Glomerular visceral epithelial cell (primary cell): ENCODE data around the gene OR6C76.
"Not testable (repeated sequence)": the region's sequence is repeated elsewhere in the genome, so short reads cannot be mapped to it uniquely, and the experiment has no call there.

Experiments
- DNase-seq: peaks from one replicate; pipeline ENCODE4 v3.0.0-alpha.2; 2016; ENCODE audit errors: extremely low spot score

Gene OR6C76

DNA sequence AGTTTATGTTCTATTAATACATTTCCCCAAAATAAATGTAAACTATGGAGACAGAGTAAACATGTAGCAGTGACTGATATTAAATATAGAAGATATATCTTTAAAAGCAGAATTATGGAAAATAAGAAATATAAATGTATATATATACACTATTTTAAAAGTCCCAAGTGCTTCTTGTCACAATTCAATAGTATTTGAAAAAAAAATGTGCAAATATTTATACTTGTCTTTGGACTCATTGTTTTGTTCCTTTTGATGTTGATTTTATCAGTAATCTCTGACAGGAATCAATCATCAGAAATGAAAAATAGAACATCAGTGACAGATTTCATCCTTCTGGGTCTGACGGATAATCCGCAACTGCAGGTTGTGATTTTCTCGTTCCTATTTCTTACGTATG, at the start of gene OR6C76:
Gene OR6C76, plus strand, starts transcription at position 301 of the 400 bp plus-strand sequence. Its CDS starts 0 bp downstream, at position 301.
- DNase-seq: no peak

DNA sequence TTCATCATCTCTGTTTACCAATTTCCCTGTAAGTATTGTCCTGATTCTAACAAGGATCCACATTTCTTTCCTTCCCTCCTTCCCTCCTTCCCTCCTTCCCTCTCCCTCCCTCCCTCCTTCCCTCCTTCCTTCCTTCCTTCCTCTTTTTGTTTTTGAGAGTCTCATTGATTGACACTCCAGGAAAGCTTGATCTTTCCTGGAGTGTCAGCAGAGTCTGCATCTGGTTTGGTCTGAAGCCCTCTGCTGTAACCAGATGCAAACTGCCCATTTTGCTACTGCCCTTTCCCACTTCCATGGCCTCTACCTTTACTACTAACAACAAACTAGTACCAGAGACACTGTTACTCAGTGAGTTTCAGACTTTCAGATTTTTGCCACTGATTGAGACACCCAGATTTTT, 40.2 kb upstream of the OR6C76 start:
- no peak for DNase-seq

DNA sequence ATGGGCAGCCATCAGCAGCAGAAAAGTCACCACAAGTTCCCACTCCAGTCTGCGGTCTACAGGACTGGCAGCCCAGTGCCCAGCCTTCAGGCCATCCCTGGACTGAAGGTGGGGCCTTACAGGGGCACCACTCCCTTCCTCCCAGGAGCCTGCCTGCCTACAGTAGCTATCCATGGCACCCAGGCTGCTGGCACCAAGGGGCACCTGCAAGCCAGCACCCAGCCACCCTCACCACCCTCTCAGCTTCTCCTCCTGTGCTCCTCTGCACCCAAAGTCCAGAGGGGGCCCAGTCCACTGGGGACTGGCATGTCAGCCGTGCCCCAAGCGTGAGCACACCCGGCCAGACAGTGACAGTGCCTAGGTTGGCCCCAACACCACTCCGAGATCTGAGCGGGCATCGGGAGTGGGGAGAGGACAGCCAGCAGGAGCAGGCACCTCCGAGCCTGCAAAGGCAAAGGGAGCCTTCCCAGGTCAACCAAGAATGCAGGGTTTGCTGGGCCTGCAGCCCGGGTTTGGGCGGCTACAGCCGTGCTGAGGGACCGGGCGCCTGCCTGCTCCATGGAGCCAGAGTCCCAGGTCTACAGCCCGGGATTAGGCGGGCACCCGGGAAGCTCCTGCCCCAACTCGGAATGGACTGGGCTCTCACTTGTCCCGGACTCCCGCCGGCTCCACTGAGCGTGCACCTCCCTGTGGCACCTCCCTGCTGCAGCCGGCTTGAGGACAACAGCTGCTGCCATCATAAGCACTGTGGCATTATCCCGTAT, 33.8 kb upstream of the OR6C76 start:
- no peak for DNase-seq

DNA sequence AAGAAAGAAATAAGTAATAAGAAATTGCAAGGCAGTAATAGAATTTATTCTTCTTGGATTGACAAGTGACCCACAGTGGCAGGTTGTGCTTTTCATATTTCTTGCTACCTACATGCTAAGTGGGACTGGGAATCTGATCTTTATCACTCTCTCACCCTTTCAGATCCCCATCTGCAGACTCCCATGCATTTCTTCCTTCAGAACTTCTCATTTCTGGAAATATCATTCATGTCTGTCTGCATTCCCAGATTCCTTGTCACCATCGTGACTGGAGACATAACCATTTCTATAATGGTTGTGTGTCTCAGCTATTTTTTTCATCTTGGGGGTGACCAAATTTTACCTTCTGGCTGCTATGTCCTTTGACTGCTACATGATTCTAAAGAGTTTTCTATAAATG, 29.7 kb upstream of the OR6C76 start:
- DNase-seq: no peak

DNA sequence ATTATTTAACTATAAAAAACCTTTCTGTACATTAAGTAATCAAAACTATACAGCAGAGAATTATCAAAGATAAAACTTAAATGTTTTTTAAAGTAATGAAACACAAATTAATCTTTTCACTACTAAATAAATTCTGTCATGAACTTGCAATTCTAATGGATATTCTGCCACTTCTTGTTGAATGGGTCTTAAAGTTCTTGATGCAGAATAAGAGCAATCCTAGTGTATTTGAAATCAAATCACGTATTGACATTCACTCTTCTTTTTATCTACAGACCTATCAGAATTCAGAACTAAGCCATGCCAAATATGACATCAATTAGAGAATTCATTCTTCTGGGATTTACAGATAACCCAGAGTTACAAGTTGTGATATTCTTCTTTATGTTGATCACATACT, 25.8 kb upstream of the OR6C76 start, which contains the start of gene OR6C65:
Gene OR6C65, plus strand, starts transcription at position 301 of the 400 bp plus-strand sequence. Its CDS starts 0 bp downstream, at position 301.
- no peak for DNase-seq

DNA sequence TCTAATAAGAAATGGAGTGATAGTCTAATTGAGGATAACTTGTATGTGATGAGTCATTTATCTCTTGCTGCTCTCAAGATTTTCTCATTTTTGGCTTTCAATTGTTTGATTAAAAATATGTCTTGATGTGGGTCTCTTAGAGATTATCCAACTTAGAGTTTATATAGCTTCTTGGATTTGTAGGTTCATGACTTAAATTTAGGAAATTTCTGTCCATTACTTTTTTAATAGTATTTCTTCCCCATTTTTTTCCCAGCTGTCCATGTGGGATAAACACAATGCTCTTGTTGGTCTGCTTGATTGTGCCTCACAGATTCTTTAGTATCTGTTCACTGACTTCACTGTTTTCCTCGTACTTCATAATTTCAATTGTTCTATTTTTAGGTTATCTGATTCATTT, 18.2 kb upstream of the OR6C76 start:
- no peak for DNase-seq

DNA sequence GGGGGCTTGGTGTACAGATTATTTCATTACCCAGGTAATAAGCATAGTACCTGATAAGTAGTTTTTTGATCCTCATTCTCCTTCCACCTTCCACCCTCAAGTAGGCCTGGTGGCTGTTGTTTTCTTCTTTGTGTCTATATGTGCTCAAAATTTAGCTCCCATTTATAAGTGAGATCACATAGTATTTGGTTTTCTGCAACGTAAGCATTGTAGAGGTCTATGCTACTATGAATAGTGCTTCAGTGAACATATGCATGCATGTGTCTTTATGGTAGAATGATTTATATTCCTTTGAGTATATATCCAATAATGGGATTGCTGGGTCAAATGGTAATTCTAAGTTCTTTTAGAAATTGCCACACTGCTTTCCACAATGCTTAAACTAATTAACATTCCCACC, 16.9 kb upstream of the OR6C76 start:
- DNase-seq: not testable (repeated sequence)

DNA sequence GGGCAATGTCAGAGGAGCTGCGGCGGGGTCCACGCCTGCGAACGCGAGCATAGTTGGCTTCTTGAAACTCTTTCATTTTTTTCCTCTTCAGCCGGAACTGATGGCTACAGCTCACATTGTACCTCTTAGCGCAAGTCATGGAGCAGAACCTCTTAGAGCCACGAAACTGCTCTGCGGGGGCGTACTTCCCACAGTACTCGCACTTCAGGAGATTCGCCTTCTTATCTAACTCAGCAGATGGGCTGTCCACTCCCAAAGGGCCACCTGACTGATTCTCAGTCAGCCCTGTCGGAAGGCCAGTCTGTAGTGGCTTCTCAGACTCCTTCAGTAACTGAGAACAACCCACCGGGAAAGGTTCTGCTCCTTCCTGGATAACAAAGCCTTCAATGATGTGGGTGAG, 13.9 kb upstream of the OR6C76 start:
- not testable (repeated sequence) for DNase-seq

DNA sequence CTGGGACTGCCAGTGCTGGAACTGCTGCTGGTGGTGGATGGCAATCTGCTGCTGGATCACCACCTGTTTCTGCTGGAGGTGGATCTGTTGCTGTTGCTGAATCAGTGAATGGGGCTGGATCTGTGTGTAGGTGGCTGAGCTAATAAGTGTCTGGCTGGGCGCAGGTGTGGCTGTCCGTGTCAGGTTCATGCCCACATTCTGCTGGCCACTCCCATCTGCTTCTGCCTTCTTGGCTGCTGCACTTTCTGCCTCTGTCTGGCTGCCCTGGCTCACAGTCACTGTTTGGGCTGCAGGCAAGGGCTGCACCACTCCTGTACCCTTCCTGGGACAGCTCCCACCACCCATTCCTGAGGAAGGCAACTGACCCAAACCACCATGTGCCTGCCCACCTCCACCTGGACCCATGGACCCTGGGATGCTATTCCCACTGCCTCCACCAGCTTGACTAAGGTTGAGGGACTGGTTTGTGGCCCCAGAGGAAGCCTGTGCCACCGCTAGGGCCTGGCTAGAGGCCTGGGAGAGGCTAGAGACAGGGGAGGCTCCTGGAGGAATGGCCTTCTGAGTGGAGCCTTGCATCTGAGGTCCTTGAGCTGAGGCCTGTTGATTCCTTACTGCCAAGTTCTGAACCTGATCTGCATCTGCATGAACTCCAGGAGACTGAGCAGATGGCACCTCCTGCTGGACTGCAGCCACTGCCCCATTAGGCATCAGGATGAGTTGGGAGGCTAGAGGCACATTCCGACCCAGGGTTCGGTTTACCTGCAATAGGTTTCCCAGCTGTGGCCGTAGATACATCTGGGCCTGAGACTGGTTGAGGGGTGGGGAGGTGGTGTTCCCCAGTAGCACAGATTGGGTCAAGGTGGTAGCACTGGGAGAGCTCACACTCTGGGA, 12.3 kb upstream of the OR6C76 start:
- DNase-seq: not testable (repeated sequence)

DNA sequence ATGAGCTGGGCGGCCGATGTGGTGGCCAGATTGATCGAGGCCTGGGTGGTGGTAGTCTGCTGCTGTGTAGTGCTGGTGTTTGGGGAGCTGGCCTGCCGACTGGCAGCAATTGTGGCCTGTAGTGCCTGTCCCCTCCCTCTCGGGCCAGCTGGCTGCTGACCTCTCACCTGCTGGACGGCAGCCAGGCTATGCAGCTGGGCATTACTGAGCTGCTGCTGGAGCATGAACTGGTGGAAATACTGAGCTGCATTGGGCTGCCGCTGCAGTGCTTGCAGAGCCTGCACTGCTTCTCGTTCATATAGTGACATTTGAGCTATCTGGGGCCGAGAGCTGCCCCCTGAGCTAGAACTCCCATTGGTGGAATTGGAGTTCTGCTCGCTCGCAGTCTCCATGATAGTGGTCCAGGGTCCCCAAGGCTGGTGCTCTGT, 11.6 kb upstream of the OR6C76 start:
- not testable (repeated sequence) for DNase-seq

DNA sequence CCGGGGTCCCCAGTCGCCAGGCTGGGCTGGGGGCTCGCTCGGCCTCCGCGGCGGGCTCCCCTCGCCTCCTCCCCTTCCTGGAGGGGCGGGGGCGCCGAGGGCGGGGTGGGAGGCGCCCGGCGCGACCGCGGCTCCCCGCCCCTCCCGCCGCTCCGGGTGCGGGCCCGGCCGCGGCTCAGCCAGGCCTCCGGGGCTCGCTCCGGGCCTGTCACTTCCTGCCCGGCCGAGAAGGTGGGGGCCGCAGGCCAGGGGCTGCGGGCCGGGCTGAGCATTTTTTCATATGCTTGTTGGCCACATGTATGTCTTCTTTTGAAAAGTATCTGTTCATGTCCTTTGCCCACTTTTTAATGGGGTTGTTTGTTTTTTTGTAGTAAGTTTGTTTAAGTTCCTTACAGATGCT, 11.2 kb upstream of the OR6C76 start:
- DNase-seq: not testable (repeated sequence)

DNA sequence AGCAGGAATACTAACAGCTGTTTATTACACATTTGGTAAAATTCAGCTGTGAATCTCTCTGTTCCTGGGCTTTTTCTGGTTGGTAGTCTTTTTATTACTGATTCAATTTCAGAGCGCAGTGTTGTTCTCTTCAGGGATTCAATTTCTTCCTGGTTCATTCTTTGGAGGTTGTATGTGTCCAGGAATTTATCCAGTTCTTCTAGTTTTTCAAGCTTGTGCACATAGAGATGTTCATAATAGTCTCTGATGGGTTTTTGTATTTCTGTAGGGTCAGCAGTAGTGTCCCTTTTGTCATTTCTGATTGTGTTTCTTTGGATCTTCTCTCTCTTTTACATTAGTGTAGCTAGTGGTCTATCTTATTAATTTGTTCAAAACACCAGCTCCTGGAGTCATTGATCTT, 9.1 kb upstream of the OR6C76 start:
- no peak for DNase-seq

DNA sequence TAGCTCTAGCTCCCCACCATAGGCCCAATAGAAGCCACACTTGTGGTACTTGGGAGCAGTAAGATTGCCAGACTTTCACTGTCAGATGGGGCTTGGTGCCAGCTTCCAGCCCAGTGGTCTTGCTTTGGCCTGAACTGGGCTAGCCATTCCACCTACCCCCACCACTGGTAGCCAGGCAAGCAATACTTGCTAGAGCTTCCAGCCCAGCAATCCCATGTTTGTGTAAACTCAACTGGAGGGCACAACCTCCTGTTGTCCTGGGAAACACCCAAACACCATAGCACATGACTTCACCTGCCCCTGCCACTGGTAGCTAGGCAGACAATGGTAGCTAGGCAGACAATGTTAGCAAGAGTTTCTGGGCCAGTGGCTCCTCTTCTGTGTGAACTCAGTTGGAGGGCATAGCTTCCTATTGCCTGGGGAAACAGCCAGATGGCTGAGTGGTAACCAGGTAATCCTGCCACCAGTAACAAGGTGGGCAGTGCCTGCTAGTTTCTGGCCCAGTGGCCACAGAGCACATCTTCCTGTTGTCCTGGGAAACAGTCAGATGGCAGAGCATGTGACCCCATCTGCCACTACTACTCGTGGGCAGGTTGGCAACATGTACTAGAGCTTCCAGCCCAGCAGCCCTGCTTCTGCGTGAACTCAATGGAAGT, 5.6 kb upstream of the OR6C76 start:
- DNase-seq: no peak

DNA sequence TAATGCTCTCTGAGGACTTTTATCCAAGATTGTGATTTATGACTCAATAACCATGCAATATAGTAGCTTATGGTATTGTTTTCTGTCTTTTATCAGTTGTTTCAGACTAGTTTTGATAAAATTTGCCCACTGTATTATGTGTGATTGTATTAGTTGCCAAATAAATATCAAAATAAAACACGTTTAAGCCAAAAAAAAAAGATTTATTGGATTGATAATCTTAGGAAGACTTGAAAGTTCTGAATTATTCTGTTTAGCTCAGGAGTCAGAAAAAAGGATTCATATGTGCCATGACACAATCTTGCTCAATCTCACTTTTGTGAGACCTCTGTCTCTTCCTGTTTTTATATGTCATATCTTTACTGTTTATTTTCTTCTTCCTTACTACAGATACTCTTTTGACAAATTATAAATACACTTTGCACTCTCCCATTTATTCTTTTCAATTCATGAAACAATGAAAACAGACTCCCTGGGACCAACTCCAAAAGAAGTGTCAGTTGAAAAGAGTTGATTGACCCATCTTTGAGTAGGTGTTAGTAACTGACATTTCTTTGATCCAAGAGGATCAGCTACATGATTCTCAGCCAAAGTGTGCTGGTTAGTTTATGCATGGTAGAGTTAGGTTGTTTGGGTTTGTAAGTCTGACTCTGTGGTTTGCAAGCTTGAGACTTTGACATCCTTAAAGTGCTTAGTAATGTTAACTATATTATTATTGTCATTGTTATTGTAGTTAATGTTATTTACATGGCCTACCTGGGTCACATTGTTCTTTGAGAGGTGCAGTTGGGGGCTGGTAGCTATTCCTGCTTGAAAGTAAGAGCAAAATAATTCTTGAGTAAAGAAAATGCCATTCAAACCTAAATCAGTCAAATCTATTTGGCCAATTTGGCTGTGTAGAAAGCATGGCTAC, 2.5 kb downstream of the OR6C76 start:
- DNase-seq: no peak

DNA sequence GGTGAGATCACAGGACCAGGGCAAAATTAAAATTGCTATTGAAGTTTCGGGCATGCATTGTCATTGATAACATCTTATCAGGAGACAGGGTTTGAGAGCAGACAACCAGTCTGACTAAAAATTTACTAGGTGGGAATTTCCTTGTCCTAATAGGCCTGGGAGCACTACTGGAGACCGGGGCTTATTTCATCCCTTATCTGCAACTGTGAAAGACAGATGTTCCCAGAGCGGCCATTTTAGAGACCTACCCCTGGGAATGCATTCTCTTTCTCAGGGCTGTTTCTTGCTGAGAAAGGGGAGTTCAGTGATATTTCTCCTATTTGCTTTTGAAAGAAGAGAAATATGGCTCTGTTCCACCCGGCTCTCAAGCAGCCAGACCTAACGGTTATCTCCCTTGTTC, 15.2 kb downstream of the OR6C76 start:
- not testable (repeated sequence) for DNase-seq

DNA sequence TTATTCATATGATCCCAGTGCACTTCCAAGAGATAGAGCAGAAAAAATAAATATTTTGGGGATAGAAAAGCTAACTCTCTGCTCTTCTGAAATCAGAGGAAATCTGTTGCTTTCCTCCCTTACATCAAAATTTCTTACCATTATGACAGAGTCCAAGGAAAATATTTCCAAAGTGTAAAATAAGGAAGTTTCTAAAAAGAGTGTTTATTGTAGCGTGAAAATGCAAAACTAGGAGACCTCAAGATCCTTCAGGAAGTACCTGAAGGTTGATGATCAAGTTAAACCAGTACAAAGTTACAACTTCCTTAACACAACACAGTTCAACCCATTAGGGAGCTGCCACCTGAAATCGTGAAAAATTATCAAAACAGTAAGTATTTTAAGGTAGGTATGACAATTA, 17.7 kb downstream of the OR6C76 start, which contains the start of gene OR6C2:
Gene OR6C2, plus strand, starts transcription at position 301 of the 400 bp plus-strand sequence. CDS start 8,138 bp downstream, outside the sequence.
- no peak for DNase-seq

DNA sequence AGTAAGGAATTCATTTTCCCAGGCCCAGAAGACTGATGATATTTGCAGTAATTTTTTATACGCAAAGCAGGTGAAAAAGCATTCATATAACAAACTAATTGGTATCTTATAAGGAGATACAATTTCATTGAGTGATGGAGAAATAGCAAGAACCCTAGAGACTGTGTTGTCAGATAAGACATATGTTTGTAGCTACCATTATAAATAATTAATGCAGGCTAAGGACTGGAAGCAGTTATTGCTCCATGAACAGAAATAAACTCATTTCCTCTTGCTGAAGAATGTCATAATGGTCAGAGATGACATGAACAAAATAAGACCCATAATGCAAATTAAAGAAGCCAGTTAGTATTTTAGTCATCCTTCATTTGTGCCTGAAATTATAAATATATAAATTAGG, 19.3 kb downstream of the OR6C76 start:
- no peak for DNase-seq

DNA sequence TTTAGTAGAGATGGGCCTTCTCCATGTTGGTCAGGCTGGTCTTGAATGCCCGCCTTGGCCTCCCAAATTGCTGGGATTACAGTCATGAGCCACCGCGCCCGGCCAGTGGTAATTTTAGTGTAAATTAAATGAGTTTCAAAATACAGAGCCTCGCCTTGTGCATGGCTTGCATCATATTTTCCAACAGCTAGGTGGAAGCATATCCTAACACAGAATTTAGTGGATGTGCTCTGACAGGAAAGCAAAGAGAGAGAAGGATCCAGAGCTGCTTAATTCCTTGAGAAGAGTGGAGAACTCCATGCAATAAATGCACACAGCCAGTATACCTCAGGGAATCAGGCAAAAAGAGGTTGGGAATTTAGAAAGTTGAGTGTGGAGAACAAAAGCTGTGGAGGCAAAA, 20.3 kb downstream of the OR6C76 start:
- no peak for DNase-seq

DNA sequence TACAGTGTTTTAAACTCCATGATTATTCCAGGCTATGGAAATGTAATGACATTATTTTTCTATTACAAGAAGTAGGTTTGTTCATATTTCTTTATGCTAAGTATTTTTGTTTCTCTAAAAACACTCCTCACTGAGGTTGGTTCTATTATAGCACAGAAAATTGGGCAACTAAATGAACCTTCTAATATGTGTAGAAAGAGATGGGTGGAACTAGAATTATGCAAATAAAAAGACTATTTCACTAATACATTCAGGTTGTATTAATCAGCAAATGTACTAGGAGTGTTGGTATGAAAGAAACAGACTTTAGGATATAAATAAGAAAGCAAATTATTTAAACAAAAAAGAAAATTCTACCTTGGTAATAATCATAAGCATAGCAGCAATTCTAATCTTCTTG, 22.8 kb downstream of the OR6C76 start:
- no peak for DNase-seq

DNA sequence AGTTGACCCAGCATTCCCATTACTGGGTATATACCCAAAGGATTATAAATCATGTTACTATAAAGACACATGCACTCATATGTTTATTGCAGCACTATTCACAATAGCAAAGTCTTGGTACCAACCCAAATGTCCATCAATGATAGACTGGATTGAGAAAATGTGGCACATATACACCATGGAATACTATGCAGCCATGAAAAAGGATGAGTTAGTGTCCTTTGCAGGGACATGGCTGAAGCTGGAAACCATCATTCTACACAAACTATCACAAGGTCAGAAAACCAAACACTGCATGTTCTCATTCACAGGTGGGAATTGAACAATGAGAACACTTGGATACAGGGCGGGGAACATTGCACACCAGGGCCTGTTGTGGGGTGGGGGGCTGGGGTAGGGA, 38.9 kb downstream of the OR6C76 start:
- not testable (repeated sequence) for DNase-seq

DNA sequence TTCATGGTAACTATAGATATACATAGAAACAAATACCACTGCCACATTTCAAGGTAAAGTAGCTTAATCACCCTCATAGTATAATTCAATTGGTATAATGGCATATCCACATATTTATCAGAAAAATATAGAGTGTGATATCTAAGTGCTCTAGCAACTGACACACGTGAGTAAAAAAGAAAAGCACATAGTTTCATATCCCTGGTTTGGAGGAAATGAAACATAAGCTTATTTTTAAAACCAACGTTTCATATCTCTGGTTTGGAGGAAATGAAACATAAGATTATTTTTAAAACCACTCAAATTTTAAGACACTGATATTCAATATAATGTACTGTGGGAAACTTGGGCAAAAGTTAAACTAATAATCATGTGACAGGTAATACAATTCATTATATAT, 41.8 kb downstream of the OR6C76 start:
- DNase-seq: no peak
